GM19372 (cell line): ENCODE data around the gene ASIC3.

ENCODE experiments used
- ATAC-seq: cut with Tn5 transposase; IDR thresholded peaks from one replicate; pipeline ENCODE4 v1.9.1; 2021; ENCODE audit warnings: mild to moderate bottlenecking, low read depth, moderate library complexity; ENCODE audit not compliant: unreplicated experiment

The ASIC3 gene

GRCh38 chr7:151068069-151068773, 19.9 kb downstream of the ASIC3 start:
- no peak for ATAC-seq

DNA sequence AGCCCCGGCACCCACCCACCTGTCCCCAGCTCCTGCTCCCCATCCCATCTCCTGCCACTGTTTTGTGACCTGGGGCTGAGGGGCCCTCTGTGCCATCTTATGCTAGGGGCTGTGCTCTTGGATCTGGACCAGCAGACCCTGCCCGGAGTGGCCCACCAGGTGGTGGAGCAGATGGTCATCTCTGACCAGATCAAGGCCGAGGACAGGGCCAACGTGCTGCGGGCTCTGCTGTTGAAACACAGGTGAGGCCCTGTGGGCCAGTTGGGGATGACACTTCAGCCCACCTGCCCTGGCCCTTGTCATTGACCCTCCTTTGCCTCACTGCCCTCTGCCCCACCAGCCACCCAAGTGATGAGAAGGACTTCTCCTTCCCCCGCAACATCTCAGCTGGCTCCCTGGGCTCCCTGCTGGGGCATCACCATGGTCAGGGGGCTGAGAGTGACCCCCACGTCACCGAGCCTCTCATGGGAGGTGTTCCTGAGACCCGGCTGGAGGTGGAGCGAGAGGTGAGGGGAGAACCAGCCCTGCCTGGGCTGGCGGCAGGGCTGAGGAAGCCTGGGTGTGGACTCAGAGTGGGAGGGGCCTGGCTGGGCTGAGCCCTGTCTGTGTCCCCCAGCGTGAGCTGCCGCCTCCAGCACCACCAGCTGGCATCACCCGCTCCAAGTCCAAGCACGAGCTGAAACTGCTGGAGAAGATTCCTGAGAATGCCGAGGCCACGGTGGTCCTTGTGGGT, 21.7 kb downstream of the ASIC3 start:
- ATAC-seq, result no peak

DNA sequence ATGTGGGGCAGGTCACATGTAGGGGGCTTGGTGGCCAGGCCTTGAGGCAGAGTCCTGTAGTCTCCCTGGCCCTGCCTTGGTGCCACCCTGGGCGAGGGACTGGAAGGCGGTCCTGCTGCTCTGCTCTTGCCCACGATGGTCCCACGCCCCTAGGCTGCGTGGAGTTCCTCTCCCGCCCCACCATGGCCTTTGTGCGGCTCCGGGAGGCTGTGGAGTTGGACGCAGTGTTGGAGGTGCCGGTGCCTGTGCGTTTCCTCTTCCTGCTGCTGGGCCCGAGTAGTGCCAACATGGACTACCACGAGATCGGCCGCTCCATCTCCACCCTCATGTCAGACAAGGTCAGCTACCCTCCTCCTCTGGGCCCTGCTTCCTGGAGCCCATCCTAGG, 22.2 kb downstream of the ASIC3 start:
- no peak for ATAC-seq

DNA sequence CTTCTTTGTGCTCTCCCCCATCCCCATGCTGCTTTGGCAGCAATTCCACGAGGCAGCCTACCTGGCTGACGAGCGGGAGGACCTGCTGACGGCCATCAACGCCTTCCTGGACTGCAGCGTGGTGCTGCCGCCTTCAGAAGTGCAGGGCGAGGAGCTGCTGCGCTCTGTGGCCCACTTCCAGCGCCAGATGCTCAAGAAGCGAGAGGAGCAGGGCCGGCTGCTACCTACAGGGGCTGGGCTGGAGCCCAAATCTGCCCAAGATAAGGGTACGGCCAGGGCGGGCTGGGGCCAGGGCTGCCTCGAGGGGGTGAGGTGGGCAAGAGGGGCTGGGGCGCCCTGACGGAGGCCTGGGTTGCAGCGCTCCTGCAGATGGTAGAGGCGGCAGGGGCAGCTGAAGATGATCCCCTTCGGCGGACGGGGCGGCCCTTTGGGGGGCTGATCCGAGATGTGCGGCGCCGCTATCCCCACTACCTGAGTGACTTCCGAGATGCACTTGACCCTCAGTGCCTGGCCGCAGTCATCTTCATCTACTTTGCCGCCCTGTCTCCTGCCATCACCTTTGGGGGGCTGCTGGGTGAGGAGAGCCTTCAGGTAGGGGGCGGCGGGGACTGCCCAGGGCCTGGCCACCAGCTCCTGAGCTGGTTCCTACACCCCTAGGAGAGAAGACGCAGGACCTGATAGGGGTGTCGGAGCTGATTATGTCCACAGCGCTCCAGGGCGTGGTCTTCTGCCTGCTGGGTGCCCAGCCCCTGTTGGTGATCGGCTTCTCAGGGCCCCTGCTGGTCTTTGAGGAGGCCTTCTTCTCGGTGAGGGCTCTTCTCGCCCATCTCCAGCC, 22.9 kb downstream of the ASIC3 start:
- ATAC-seq, result no peak

- no peak for ATAC-seq
Measured at GRCh38 chr7:151073990-151074389, 25.7 kb downstream of the ASIC3 start.

GRCh38 chr7:151074817-151075661, 26.7 kb downstream of the ASIC3 start:
- no peak for ATAC-seq

DNA sequence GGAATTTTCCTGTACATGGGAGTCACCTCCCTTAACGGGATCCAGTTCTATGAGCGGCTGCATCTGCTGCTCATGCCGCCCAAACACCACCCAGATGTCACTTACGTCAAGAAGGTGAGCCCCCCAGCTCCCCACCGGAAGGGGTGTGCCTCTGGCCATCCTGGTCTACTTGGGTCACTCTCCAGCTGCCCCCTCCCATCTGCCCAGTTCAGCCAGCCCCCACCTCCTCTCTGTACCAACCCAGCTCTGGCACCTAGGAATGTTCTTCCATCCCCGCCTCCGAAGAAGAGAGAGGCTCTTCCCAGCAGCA, 27.3 kb downstream of the ASIC3 start:
- no peak for ATAC-seq

DNA sequence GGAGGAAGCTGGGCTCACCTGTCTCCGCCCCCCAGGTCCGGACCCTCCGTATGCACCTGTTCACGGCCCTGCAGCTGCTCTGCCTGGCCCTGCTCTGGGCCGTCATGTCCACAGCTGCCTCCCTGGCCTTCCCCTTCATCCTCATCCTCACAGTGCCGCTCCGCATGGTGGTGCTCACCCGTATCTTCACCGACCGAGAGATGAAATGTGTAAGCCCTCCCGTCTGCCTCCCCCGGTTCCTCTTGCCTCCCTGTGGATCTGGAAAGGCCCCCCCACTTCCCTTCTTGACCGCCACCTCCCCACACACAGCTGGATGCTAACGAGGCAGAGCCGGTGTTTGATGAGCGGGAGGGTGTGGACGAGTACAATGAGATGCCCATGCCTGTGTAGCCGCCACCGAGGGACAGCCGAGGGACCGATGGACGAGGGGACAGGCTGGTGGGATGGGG, 27.7 kb downstream of the ASIC3 start:
- no peak for ATAC-seq

DNA sequence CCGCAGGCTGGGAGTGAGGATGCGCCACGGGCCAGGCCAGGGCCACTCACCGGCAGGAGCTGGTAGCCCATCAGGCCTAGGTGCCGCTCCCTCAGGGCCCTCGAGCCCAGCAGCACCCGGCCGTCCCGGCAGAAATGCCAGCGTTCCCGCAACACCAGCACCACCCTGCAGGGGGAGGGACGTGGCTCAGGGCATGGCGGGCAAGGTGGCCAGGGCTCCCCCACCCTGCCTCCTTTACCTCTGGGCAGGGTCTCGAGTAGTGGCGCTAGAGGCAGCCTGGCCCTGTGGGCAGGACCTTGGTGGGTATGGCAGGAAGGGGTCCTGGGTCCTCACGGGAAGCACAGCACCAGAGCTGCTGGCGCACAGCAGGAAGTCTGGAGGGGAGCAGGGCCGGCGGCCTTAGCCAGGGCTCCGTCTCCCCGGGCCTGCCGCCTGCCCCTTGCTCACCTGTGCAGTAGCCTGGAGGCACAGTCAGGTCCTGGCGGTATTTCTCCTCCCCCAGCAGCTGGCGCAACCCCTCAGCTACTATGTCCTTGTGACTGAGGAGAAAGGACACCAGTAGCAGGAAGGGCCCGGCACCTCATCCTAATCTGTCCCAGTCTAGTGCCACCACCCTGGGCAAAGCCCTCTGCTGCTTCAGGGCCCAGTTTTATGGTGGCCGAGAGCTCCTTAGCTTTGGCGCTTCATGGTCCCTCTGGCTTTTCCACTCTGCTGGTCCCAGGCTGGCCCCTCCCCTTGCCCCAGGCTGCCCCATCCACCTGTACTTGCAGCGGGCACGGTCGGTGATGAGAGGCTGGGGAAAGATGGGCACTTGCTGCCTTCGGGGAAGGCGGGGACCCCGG, 28.8 kb downstream of the ASIC3 start:
- ATAC-seq, result no peak

GRCh38 chr7:151077705-151078232, 29.4 kb downstream of the ASIC3 start:
- ATAC-seq, result no peak

GRCh38 chr7:151078233-151079040, 30.1 kb downstream of the ASIC3 start:
- ATAC-seq, result no peak

GRCh38 chr7:151079199-151079910, 31.0 kb downstream of the ASIC3 start:
- ATAC-seq, result no peak

GRCh38 chr7:151080067-151080521, 31.8 kb downstream of the ASIC3 start:
- ATAC-seq, result no peak

DNA sequence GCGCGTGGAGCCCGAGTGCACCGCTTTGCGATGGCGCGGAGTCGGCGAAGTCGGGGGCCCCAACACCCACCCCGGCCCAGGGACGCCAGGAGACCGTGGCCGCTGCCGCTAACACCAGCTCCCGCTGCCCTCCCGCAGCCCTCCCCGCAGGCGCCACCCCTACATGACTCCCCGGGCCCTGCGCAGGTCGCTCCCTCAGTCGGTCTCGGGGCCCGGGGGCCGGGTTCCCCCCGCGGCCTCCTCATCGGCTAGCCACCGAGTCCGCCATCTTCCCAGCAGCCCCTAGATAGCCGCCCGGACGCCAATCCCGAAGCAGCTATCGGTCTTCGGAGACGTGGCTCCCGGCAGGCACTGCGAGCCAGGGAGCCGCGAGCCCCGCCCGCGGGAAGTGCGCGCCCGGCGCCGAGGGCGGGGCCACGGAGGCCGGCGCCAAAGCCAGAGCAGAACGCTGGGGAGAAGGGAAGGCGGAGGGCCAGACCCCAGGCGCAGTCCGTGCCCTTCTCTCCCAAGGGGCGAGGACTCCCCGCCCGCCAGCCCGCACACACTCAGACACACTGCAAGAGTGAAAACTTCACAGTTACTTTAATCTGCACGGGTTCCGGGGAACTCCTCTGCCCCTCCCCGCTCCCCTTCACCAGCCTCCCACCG, 32.3 kb downstream of the ASIC3 start, which contains the start of gene FASTK:
Gene FASTK (minus strand): TSS at position 288 of the 648 bp plus-strand sequence. CDS start 43 bp downstream, at position 245.
- peak; percentile 79 for ATAC-seq

DNA sequence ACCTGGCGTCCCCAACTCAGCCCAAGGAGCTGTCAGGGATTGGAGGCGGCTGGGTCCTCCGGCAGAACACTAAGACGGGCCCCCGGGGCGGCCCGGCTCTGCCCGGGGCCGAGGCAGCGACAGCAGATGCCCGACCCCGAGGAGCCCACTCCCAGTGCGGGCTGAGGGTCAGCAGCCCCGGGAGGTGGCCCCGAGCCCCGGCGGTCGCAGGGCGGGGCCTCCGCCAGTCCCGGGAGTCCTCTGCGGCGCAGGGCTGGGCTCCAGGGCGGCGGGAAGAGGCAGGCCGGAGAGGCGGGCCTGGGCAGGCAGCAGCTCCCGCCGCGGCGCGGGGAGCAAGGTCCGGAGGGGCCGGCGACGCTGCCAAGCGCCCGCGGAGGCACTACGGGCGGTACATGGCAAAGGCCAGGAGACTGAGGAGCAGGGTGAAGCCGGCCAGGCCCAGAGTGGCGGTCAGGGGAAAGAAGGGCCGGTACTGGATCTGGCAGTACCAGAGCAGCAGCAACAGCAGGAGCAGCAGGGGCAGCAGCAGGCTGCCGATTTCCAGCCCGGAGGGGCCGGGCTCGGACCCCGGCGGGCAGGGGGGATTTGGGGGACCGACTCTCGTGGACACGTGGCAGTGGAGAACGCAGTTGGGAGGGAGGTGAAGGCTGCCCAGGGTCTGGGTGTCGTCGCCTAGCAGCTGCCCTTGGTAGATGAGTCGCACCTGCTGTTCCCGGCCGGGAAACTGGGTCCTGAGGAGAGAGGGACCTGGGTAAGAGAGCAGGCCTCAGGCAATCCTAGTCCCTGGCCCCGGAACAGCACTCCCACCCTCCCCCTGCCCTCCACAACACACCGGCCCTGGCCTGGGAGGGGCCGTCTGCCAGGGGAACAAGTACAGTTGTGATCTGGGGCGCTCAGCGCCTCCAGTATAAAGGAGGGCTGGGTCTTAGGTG, 33.1 kb downstream of the ASIC3 start:
- ATAC-seq, result no peak
